Measurements from ENCODE around the gene SLC39A11. TPM values are rescaled to one million over a fixed set of nuclear protein-coding genes. Genes with fewer than 3 reads are reported as not detected.
A peak's percentile ranks its signal among the peaks of the same experiment; 100 is the strongest.

Gene SLC39A11
- polyA plus RNA-seq, 3 donors: 16.6 to 27.9 (median 26.6) TPM

DNA sequence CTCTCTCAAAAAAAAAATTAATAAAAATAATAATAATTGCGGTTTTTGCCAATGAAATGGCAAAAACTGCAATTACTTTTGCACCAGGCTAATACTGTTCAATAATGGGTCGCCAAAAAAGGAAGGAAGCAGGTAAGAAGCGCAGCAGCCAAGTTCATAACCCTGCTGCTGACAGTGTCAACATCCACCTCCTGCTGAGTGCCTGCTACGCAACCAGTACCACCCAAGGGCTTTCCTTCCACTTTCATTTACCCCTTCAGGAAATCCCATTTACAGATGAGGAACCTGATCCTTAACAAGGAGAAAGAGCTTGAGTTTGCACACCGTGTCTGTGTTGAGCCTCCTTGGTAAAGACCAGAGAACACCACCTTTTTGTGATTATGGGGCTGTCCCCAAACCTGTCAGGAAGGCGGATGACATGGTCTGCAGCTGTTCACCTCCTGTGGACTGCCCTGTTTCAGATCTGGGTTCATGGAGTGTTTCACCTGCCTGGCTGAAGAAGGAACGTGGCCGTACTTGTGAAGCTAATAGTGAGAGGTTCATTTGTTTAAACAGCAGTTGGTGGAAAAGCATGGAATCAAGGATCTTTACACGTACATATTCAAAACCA lies 378.0 kb downstream of the SLC39A11 start:
- no peaks in the 10 kb centered on the region for H4K20me1 ChIP-seq (ENCODE audit: insufficient read depth, low read length)
- H3K27ac ChIP-seq (ENCODE audit: low read depth in 1 of 2, low read length in 2 of 2): no peak overlapping the region
- TF ChIP-seq, protein P1, sequence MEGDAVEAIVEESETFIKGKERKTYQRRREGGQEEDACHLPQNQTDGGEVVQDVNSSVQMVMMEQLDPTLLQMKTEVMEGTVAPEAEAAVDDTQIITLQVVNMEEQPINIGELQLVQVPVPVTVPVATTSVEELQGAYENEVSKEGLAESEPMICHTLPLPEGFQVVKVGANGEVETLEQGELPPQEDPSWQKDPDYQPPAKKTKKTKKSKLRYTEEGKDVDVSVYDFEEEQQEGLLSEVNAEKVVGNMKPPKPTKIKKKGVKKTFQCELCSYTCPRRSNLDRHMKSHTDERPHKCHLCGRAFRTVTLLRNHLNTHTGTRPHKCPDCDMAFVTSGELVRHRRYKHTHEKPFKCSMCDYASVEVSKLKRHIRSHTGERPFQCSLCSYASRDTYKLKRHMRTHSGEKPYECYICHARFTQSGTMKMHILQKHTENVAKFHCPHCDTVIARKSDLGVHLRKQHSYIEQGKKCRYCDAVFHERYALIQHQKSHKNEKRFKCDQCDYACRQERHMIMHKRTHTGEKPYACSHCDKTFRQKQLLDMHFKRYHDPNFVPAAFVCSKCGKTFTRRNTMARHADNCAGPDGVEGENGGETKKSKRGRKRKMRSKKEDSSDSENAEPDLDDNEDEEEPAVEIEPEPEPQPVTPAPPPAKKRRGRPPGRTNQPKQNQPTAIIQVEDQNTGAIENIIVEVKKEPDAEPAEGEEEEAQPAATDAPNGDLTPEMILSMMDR (IDR thresholded peaks at IDR 0.05): no peak
- no peaks in the 10 kb centered on the region for H3K79me2 ChIP-seq (ENCODE audit: insufficient read depth, low read length)
- H3K4me1 ChIP-seq (ENCODE audit: control insufficient read depth in 1 of 2, insufficient read depth in 2 of 2, low read length in 2 of 2): peaks cover 21 to 33% of the 10 kb centered on the region in 2 donors
- peaks cover 0 to 5% (median 0%) of the 10 kb centered on the region in 3 donors for H3K27me3 Mint-ChIP-seq (ENCODE audit: low read depth in 3 of 3)
- peak overlapping the region; percentile 4 for H3K4me2 ChIP-seq (replicated peaks; ENCODE audit: extremely low read depth, low read length, poor library complexity, severe bottlenecking)
- peaks cover 35 to 57% of the 10 kb centered on the region in 2 donors for H3K36me3 Mint-ChIP-seq
- no peak overlapping the region for H3K9ac ChIP-seq (ENCODE audit: insufficient read depth, low read length, poor library complexity, severe bottlenecking)
- peaks cover 11 to 39% of the 10 kb centered on the region in 2 donors for H3K36me3 ChIP-seq (replicated peaks in 1 of 2; ENCODE audit: control insufficient read depth in 1 of 2, insufficient read depth in 2 of 2, low read length in 2 of 2)
- H3K27me3 ChIP-seq (ENCODE audit: control insufficient read depth in 2 of 2, insufficient read depth in 2 of 2, low read length in 2 of 2): no peaks in the 10 kb centered on the region
- 39% methylated on average over 5 of the region's 9 CpGs for WGBS (ENCODE audit: insufficient coverage)
- H3K4me3 Mint-ChIP-seq: no peak overlapping the region
- peaks cover 0 to 12% of the 10 kb centered on the region in 2 donors for H3K9me3 ChIP-seq (replicated peaks in 1 of 2; ENCODE audit: control insufficient read depth in 1 of 2, insufficient read depth in 1 of 2, low read length in 2 of 2)
- intact Hi-C loops (cut with micrococcal nuclease): no loop called here
- no peak overlapping the region for H3K4me3 ChIP-seq (replicated peaks in 1 of 3; ENCODE audit: low read depth in 2 of 3, low read length in 3 of 3)
- DNase-seq: peak in 1 of 3 donors; percentile 25
- no peak overlapping the region for H2AFZ ChIP-seq (ENCODE audit: insufficient read depth, low read depth, low read length, poor library complexity, severe bottlenecking)
- peak overlapping the region in 4 of 7 donors; percentile 1 to 81 (median 42) for H3K27ac Mint-ChIP-seq
- H3K4me1 Mint-ChIP-seq: peaks cover 28% of the 10 kb centered on the region
- peaks cover 4 to 15% (median 12%) of the 10 kb centered on the region in 7 donors for H3K9me3 Mint-ChIP-seq

DNA sequence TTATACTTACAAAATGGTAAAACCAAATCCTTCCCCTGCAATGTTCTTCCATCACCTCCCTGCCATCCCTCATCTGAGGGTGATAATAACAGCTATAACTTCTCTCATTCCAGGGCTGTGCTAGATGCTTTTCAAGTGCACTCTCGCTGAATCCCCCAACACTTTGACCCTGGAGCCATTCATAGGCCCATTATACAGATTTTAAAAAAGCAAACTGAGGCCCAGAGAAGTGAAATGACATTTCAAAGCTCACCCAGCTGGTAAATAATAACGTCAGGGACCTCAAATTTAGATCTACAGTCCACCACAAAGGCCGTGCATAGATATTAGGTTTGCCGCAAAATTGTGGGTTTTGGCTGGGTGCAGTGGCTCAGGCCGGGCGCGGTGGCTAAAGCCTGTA lies 378.8 kb downstream of the SLC39A11 start:
- H3K4me2 ChIP-seq (replicated peaks; ENCODE audit: extremely low read depth, low read length, poor library complexity, severe bottlenecking): no peak overlapping the region
- no peak overlapping the region for H3K4me3 ChIP-seq (replicated peaks in 1 of 3; ENCODE audit: low read depth in 2 of 3, low read length in 3 of 3)
- Mint-ChIP-seq H3K4me1 (peaks cover 23% of the 10 kb centered on the region), H3K27me3 (ENCODE audit: low read depth in 3 of 3) (peaks cover 0 to 3% (median 0%) of the 10 kb centered on the region in 3 donors), H3K4me3 (no peak overlapping the region), H3K27ac (no peak overlapping the region), H3K36me3 (peaks cover 42 to 61% of the 10 kb centered on the region in 2 donors), H3K9me3 (peaks cover 4 to 15% (median 12%) of the 10 kb centered on the region in 7 donors)
- H3K36me3 ChIP-seq (replicated peaks in 1 of 2; ENCODE audit: control insufficient read depth in 1 of 2, insufficient read depth in 2 of 2, low read length in 2 of 2): peaks cover 11 to 39% of the 10 kb centered on the region in 2 donors
- TF ChIP-seq, protein P1 (IDR thresholded peaks at IDR 0.05): no peak
- WGBS (ENCODE audit: insufficient coverage): 100% methylated on average over 5 of the region's 7 CpGs
- no peaks in the 10 kb centered on the region for H3K79me2 ChIP-seq (ENCODE audit: insufficient read depth, low read length)
- H3K27me3 ChIP-seq (ENCODE audit: control insufficient read depth in 2 of 2, insufficient read depth in 2 of 2, low read length in 2 of 2): no peaks in the 10 kb centered on the region
- H2AFZ ChIP-seq (ENCODE audit: insufficient read depth, low read depth, low read length, poor library complexity, severe bottlenecking): no peak overlapping the region
- no peak overlapping the region for H3K27ac ChIP-seq (ENCODE audit: low read depth in 1 of 2, low read length in 2 of 2)
- intact Hi-C loops (cut with micrococcal nuclease): no loop called here
- peaks cover 17 to 27% of the 10 kb centered on the region in 2 donors for H3K4me1 ChIP-seq (ENCODE audit: control insufficient read depth in 1 of 2, insufficient read depth in 2 of 2, low read length in 2 of 2)
- H3K9me3 ChIP-seq (replicated peaks in 1 of 2; ENCODE audit: control insufficient read depth in 1 of 2, insufficient read depth in 1 of 2, low read length in 2 of 2): peaks cover 0 to 12% of the 10 kb centered on the region in 2 donors
- no peak overlapping the region for H3K9ac ChIP-seq (ENCODE audit: insufficient read depth, low read length, poor library complexity, severe bottlenecking)
- no peak for DNase-seq
- no peaks in the 10 kb centered on the region for H4K20me1 ChIP-seq (ENCODE audit: insufficient read depth, low read length)
